GM23338 (cell line): ENCODE data around the gene MFAP3. TPM values are rescaled to one million over a fixed set of nuclear protein-coding genes. Genes with fewer than 3 reads are reported as not detected.
"Not testable (repeated sequence)": the region's sequence is repeated elsewhere in the genome, so short reads cannot be mapped to it uniquely, and the experiment has no call there.

Source experiments
- ATAC-seq: fragments of 200-7000 bp; cut with Tn5 transposase; 3 replicates; pipeline ENCODE4 v1.9.1; 2020
- DNase-seq: peaks from one replicate; pipeline ENCODE4 v3.0.0-alpha.2; 2015; ENCODE audit warnings: low spot score
- H2AFZ ChIP-seq: fragments of 200-600 bp; sonication (generic); 2 replicates; pipeline ENCODE4 v1.8.0; 2016; ENCODE audit warnings: antibody characterized with exemption, mild to moderate bottlenecking, moderate library complexity
- H3F3A ChIP-seq: fragments of 200-600 bp; sonication (generic); replicated peaks from 2 replicates; pipeline ENCODE4 v1.8.0; 2017; ENCODE audit warnings: antibody characterized with exemption, mixed run types, low read depth
- H3K27ac ChIP-seq: fragments of 200-600 bp; sonication (generic); 2 replicates; pipeline ENCODE4 v1.6.1; 2016; ENCODE audit warnings: low read depth
- H3K27me3 ChIP-seq: fragments of 200-600 bp; sonication (generic); 2 replicates; pipeline ENCODE4 v1.8.0; 2016; ENCODE audit warnings: mild to moderate bottlenecking, mixed run types, moderate library complexity; ENCODE audit not compliant: insufficient read depth
- H3K36me3 ChIP-seq: fragments of 200-600 bp; sonication (generic); 2 replicates; pipeline ENCODE4 v1.8.0; 2016; ENCODE audit warnings: mild to moderate bottlenecking; ENCODE audit not compliant: insufficient read depth
- H3K4me1 ChIP-seq: fragments of 200-600 bp; sonication (generic); 2 replicates; pipeline ENCODE4 v1.8.0; 2016; ENCODE audit warnings: mild to moderate bottlenecking, moderate library complexity; ENCODE audit not compliant: insufficient read depth
- H3K4me2 ChIP-seq: fragments of 200-600 bp; sonication (generic); 2 replicates; pipeline ENCODE4 v1.7.1; 2017; ENCODE audit warnings: mixed run types
- H3K4me3 ChIP-seq: fragments of 200-600 bp; sonication (generic); 2 replicates; pipeline ENCODE4 v1.6.1; 2016; ENCODE audit warnings: mixed run types
- H3K79me2 ChIP-seq: fragments of 200-600 bp; sonication (generic); replicated peaks from 2 replicates; pipeline ENCODE4 v1.8.0; 2017; ENCODE audit warnings: mild to moderate bottlenecking; ENCODE audit not compliant: insufficient read depth
- H3K9me2 ChIP-seq: fragments of 200-600 bp; sonication (generic); 2 replicates; pipeline ENCODE4 v1.8.0; 2017; ENCODE audit not compliant: insufficient read depth
- H4K20me1 ChIP-seq: fragments of 200-600 bp; sonication (generic); replicated peaks from 2 replicates; pipeline ENCODE4 v1.8.0; 2017; ENCODE audit warnings: mild to moderate bottlenecking; ENCODE audit not compliant: insufficient read depth
- H3K27ac Mint-ChIP-seq: 2 replicates; pipeline ENCODE4 v1.8.0; 2020; ENCODE audit warnings: inconsistent platforms, mild to moderate bottlenecking, moderate library complexity, mixed read lengths
- H3K27me3 Mint-ChIP-seq: 3 replicates; pipeline ENCODE4 v1.8.0; 2022; ENCODE audit warnings: low read depth, mild to moderate bottlenecking, moderate library complexity, mixed read lengths, inconsistent platforms; ENCODE audit not compliant: insufficient read depth, poor library complexity
- H3K36me3 Mint-ChIP-seq: 3 replicates; pipeline ENCODE4 v1.8.0; 2021; ENCODE audit warnings: low read depth, mild to moderate bottlenecking, inconsistent platforms, moderate library complexity, mixed read lengths
- H3K4me1 Mint-ChIP-seq: 3 replicates; pipeline ENCODE4 v1.8.0; 2020; ENCODE audit warnings: mild to moderate bottlenecking, inconsistent platforms, mixed read lengths
- H3K4me3 Mint-ChIP-seq: 3 replicates; pipeline ENCODE4 v1.8.0; 2021; ENCODE audit warnings: moderate library complexity, mild to moderate bottlenecking, inconsistent platforms, mixed read lengths
- H3K9me3 Mint-ChIP-seq: 3 replicates; pipeline ENCODE4 v1.8.0; 2020; ENCODE audit warnings: moderate library complexity, mild to moderate bottlenecking, inconsistent platforms, mixed read lengths
- CREB1 ChIP-seq: fragments of 250-450 bp; sonication (Bioruptor Pico); IDR thresholded peaks from 2 replicates; pipeline ENCODE4 v1.5.0; 2020; ENCODE audit warnings: low read depth, mild to moderate bottlenecking, moderate library complexity
- EZH2phosphoT487 ChIP-seq: fragments of 200-600 bp; sonication (generic); IDR thresholded peaks from one replicate; pipeline ENCODE4 v1.8.1; 2018; ENCODE audit warnings: antibody characterized with exemption; ENCODE audit not compliant: unreplicated experiment
- POLR2AphosphoS5 ChIP-seq: IDR thresholded peaks from 2 replicates; pipeline ENCODE4 v1.6.1; 2016; ENCODE audit warnings: antibody characterized with exemption, low read depth
- STAT1 ChIP-seq: IDR thresholded peaks from one replicate; pipeline ENCODE4 v1.6.1; 2016; ENCODE audit warnings: antibody characterized with exemption; ENCODE audit not compliant: unreplicated experiment
- ZNF331 ChIP-seq: fragments of 250-450 bp; sonication (Bioruptor Pico); IDR thresholded peaks from 2 replicates; pipeline ENCODE4 v1.5.0; 2020; ENCODE audit warnings: low read depth, mild to moderate bottlenecking, moderate library complexity
- polyA plus RNA-seq: library from polyadenylated mRNA; unstranded; fragments of >200 nt; fragmentation: Nextera tagmentation; extraction: Ambion mirVana; gene quantifications from 2 replicates; pipeline ENCODE4 v1.2.1, GENCODE V29; 2016
- total RNA-seq: library from RNA; depleted of rRNA; stranded (reverse); fragments of >200 nt; shearing (Covaris generic); gene quantifications from 2 replicates; pipeline ENCODE4 v1.2.3, GENCODE V29; 2014
- TF ChIP-seq, protein P1 (sequence below): IDR thresholded peaks from one replicate; pipeline ENCODE4 v1.6.1; 2018; ENCODE audit warnings: antibody characterized with exemption; ENCODE audit not compliant: unreplicated experiment
- TF ChIP-seq, protein P2 (sequence below): fragments of 250-450 bp; sonication (Bioruptor Pico); IDR thresholded peaks from 2 replicates; pipeline ENCODE4 v1.5.0; 2020; ENCODE audit warnings: mild to moderate bottlenecking, moderate library complexity

Gene MFAP3
- total and polyA plus RNA-seq, 2 experiments from 2014 or later, result 2.9 to 47.5 TPM

GRCh38 chr5:154018919-154019318 is 19.8 kb upstream of the MFAP3 start:
- not testable (repeated sequence) for H3K36me3 ChIP-seq, H3K4me1 ChIP-seq, H4K20me1 ChIP-seq, H3K27ac Mint-ChIP-seq, H3K9me3 Mint-ChIP-seq, H3K36me3 Mint-ChIP-seq, H3K27me3 Mint-ChIP-seq, H2AFZ ChIP-seq, H3K27ac ChIP-seq, H3K9me2 ChIP-seq, H3K4me3 Mint-ChIP-seq, H3K4me3 ChIP-seq, H3K27me3 ChIP-seq, ATAC-seq, DNase-seq, H3K79me2 ChIP-seq, H3K4me2 ChIP-seq, H3K4me1 Mint-ChIP-seq, H3F3A ChIP-seq

DNA sequence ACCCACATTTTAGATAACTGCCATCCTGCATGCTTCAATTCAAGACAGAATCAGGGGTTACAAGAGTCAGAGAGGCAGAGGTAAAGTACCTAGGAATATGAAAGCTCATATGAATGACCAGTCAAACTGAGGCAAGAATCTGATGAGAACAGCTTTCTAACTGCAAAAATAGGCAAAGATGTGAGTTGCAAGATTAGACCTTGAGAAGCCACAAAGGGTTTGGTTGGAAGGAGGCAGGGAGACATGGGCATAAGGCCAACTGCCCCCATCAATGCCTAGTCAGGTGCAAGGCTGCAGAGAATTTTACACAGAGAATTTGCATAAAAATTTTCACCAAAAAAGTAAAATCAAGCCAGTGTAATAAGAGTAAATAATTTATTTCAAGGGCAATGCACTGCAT is 12.8 kb upstream of the MFAP3 start:
- Histone ChIP-seq H3F3A (no peaks in the 10 kb centered on the region), H3K79me2 (no peaks in the 10 kb centered on the region), H3K4me3 (no peak overlapping the region), H3K9me2 (no peaks in the 10 kb centered on the region), H3K4me2 (no peak overlapping the region), H3K27me3 (no peaks in the 10 kb centered on the region), H3K27ac (no peak overlapping the region), H3K4me1 (no peaks in the 10 kb centered on the region), H3K36me3 (no peaks in the 10 kb centered on the region), H2AFZ (no peak overlapping the region), H4K20me1 (no peaks in the 10 kb centered on the region; the same call in 1 of the 2 replicates)
- no peak for ATAC-seq
- Mint-ChIP-seq H3K4me1 (no peaks in the 10 kb centered on the region), H3K27ac (no peak overlapping the region), H3K9me3 (no peaks in the 10 kb centered on the region), H3K4me3 (no peak overlapping the region), H3K36me3 (peaks cover 3% of the 10 kb centered on the region; the same call in 2 of the 3 replicates), H3K27me3 (no peaks in the 10 kb centered on the region)
- TF ChIP-seq EZH2phosphoT487 (no peak), STAT1 (no peak), CREB1 (CRISPR knock-in tag) (no peak), POLR2AphosphoS5 (no peak), ZNF331 (CRISPR knock-in tag) (no peak)
- TF ChIP-seq, protein P1, sequence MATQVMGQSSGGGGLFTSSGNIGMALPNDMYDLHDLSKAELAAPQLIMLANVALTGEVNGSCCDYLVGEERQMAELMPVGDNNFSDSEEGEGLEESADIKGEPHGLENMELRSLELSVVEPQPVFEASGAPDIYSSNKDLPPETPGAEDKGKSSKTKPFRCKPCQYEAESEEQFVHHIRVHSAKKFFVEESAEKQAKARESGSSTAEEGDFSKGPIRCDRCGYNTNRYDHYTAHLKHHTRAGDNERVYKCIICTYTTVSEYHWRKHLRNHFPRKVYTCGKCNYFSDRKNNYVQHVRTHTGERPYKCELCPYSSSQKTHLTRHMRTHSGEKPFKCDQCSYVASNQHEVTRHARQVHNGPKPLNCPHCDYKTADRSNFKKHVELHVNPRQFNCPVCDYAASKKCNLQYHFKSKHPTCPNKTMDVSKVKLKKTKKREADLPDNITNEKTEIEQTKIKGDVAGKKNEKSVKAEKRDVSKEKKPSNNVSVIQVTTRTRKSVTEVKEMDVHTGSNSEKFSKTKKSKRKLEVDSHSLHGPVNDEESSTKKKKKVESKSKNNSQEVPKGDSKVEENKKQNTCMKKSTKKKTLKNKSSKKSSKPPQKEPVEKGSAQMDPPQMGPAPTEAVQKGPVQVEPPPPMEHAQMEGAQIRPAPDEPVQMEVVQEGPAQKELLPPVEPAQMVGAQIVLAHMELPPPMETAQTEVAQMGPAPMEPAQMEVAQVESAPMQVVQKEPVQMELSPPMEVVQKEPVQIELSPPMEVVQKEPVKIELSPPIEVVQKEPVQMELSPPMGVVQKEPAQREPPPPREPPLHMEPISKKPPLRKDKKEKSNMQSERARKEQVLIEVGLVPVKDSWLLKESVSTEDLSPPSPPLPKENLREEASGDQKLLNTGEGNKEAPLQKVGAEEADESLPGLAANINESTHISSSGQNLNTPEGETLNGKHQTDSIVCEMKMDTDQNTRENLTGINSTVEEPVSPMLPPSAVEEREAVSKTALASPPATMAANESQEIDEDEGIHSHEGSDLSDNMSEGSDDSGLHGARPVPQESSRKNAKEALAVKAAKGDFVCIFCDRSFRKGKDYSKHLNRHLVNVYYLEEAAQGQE, result no peak
- TF ChIP-seq, protein P2, sequence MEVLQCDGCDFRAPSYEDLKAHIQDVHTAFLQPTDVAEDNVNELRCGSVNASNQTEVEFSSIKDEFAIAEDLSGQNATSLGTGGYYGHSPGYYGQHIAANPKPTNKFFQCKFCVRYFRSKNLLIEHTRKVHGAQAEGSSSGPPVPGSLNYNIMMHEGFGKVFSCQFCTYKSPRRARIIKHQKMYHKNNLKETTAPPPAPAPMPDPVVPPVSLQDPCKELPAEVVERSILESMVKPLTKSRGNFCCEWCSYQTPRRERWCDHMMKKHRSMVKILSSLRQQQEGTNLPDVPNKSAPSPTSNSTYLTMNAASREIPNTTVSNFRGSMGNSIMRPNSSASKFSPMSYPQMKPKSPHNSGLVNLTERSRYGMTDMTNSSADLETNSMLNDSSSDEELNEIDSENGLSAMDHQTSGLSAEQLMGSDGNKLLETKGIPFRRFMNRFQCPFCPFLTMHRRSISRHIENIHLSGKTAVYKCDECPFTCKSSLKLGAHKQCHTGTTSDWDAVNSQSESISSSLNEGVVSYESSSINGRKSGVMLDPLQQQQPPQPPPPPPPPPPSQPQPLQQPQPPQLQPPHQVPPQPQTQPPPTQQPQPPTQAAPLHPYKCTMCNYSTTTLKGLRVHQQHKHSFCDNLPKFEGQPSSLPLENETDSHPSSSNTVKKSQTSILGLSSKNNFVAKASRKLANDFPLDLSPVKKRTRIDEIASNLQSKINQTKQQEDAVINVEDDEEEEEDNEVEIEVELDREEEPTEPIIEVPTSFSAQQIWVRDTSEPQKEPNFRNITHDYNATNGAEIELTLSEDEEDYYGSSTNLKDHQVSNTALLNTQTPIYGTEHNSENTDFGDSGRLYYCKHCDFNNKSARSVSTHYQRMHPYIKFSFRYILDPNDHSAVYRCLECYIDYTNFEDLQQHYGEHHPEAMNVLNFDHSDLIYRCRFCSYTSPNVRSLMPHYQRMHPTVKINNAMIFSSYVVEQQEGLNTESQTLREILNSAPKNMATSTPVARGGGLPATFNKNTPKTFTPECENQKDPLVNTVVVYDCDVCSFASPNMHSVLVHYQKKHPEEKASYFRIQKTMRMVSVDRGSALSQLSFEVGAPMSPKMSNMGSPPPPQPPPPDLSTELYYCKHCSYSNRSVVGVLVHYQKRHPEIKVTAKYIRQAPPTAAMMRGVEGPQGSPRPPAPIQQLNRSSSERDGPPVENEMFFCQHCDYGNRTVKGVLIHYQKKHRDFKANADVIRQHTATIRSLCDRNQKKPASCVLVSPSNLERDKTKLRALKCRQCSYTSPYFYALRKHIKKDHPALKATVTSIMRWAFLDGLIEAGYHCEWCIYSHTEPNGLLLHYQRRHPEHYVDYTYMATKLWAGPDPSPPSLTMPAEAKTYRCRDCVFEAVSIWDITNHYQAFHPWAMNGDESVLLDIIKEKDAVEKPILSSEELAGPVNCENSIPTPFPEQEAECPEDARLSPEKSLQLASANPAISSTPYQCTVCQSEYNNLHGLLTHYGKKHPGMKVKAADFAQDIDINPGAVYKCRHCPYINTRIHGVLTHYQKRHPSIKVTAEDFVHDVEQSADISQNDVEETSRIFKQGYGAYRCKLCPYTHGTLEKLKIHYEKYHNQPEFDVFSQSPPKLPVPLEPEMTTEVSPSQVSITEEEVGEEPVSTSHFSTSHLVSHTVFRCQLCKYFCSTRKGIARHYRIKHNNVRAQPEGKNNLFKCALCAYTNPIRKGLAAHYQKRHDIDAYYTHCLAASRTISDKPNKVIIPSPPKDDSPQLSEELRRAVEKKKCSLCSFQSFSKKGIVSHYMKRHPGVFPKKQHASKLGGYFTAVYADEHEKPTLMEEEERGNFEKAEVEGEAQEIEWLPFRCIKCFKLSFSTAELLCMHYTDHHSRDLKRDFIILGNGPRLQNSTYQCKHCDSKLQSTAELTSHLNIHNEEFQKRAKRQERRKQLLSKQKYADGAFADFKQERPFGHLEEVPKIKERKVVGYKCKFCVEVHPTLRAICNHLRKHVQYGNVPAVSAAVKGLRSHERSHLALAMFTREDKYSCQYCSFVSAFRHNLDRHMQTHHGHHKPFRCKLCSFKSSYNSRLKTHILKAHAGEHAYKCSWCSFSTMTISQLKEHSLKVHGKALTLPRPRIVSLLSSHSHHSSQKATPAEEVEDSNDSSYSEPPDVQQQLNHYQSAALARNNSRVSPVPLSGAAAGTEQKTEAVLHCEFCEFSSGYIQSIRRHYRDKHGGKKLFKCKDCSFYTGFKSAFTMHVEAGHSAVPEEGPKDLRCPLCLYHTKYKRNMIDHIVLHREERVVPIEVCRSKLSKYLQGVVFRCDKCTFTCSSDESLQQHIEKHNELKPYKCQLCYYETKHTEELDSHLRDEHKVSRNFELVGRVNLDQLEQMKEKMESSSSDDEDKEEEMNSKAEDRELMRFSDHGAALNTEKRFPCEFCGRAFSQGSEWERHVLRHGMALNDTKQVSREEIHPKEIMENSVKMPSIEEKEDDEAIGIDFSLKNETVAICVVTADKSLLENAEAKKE, result no peak
- no peak for DNase-seq
